Spleen (tissue), 7 donors: ENCODE data around the gene FAM193A.

ENCODE experiments used
- CTCF ChIP-seq, 11 experiments: fragments of 200-600 bp in 7 of 11; fragments of 450-650 bp in 4 of 11; sonication (generic) in 4 of 11; IDR thresholded peaks in 8 of 11; conservative IDR thresholded peaks in 3 of 11; 1 replicate in 7 of 11; 2 replicates in 4 of 11; pipeline versions ENCODE4 v1.4.0 to v1.8.0; 2016 to 2021; ENCODE audit warnings: antibody characterized with exemption in 11 of 11, inconsistent platforms in 4 of 11, mild to moderate bottlenecking in 1 of 11
- POLR2A ChIP-seq, 3 donors: fragments of 450-650 bp; IDR thresholded peaks; one replicate each; pipeline ENCODE4 v1.5.1; 2017; ENCODE audit warnings: antibody characterized with exemption in 3 of 3, mild to moderate bottlenecking in 1 of 3
- donor health status: DM: no; HTN: no; CAD: no; lungs with moderate emphysema.
- donor health status: DM: no; HTN: no; CAD: no.
- donor health status: DM: no; HTN: no; CAD: no.

GRCh38 chr4:2649604-2650114, 113.2 kb downstream of the FAM193A start:
- TF ChIP-seq CTCF (IDR thresholded peaks at IDR 0.05 in 8 of 11, conservative IDR thresholded peaks at IDR 0.05 in 3 of 11): no peak
- no peak for TF ChIP-seq POLR2A (IDR thresholded peaks at IDR 0.05)
